Fibroblast of villous mesenchyme (primary cell): ENCODE results near the gene ITM2C. TPM values are rescaled to one million over a fixed set of nuclear protein-coding genes. Genes with fewer than 3 reads are reported as not detected.

Source experiments
- DNase-seq: peaks from one replicate; pipeline ENCODE4 v3.0.0-alpha.2; 2010; ENCODE audit warnings: low read depth
- H3K4me3 ChIP-seq: 2 replicates; pipeline ENCODE4 v1.5.1; 2011; ENCODE audit warnings: low read depth, mild to moderate bottlenecking, low read length
- total RNA-seq: library from RNA; depleted of rRNA; stranded (reverse); fragments of >200 nt; gene quantifications from 2 replicates; pipeline ENCODE4 v1.2.3, GENCODE V29; 2012
- TF ChIP-seq, protein P1 (sequence below): IDR thresholded peaks from 2 replicates; pipeline ENCODE4 v1.5.1; 2012; ENCODE audit warnings: low read depth, mild to moderate bottlenecking, low read length; ENCODE audit not compliant: insufficient read depth

The ITM2C gene
- total RNA-seq, 1 donor: 37.1 TPM

DNA sequence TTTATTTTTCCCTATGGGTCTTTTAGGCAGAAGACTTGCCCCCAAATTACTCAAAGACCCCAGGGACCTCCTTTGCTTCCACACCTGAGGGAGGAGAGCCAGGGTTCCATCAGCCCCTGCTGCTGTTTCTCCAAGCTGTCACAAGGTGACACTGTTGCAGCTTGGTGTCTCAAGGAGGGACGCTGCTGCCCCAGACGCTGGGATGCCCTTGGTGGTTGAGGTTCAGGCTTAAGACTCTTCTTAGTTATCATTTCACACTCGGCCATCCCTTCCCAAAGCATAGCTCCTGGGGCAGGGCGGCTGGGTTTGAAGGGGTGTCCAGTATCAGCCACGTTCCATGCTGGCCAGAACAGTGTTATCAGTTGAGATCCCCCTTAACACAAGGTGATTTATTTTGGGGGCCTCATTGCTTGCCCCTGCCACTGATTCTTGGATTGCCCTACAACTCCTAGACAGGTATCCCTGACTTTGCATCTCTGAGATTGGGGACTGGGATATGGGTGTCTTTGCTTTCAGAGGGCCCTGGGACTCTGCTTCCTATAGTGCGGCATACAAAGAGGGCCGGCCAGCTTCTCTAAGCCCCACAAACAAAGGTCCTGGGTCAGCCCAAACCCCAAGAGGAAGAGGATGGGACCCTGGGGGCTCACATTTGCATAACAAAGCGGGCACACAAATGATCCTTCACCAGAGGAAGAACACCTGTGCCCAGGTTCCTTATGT is 37.6 kb downstream of the ITM2C start:
- H3K4me3 ChIP-seq: no peak overlapping the region
- DNase-seq: peak; percentile 64
- TF ChIP-seq, protein P1, sequence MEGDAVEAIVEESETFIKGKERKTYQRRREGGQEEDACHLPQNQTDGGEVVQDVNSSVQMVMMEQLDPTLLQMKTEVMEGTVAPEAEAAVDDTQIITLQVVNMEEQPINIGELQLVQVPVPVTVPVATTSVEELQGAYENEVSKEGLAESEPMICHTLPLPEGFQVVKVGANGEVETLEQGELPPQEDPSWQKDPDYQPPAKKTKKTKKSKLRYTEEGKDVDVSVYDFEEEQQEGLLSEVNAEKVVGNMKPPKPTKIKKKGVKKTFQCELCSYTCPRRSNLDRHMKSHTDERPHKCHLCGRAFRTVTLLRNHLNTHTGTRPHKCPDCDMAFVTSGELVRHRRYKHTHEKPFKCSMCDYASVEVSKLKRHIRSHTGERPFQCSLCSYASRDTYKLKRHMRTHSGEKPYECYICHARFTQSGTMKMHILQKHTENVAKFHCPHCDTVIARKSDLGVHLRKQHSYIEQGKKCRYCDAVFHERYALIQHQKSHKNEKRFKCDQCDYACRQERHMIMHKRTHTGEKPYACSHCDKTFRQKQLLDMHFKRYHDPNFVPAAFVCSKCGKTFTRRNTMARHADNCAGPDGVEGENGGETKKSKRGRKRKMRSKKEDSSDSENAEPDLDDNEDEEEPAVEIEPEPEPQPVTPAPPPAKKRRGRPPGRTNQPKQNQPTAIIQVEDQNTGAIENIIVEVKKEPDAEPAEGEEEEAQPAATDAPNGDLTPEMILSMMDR: peak; percentile 86

DNA sequence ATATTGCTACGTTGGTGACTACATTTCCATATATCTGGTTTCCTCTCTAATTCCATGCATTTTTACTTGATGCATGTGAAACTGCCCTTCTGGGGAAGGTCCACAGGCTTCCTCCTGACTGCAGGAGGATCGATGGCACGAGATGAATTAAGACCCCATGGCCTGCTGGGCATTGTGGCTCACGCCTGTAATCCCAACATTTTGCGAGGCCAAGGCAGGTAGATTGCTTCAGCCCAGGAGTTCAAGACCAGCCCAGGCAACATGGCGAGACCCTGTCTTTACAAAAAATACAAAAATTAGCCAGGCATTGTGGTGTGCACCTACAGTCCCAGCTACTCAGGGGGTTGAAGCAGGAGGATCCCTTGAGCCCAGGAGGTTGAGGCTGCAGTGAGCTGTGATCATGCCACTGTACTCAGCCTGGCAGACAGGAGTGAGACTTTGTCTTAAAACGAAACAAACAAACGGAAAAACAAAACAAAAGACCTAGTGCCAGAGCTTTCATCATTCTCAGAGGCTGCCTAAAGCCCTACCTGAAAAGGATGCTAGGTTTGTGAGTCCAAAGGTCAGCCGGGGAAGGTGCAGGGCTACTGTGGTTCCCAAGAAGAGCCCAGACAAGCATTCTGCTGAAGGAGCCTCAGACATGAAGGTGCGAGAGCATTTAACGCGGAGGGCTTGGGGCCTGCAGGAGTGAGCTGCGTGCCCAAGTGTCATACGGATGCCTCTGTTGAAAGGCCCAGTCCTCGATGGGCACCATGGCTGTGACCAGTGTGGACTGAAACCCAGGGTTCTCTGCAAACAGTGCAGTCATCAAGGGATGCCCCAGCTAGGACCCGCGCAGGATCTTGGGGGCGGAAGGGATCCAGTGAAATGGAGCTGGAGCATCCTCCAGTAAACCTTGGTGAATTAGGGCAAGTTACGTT is 38.7 kb downstream of the ITM2C start:
- no peak for DNase-seq
- no peak overlapping the region for H3K4me3 ChIP-seq
- TF ChIP-seq, protein P1: no peak

DNA sequence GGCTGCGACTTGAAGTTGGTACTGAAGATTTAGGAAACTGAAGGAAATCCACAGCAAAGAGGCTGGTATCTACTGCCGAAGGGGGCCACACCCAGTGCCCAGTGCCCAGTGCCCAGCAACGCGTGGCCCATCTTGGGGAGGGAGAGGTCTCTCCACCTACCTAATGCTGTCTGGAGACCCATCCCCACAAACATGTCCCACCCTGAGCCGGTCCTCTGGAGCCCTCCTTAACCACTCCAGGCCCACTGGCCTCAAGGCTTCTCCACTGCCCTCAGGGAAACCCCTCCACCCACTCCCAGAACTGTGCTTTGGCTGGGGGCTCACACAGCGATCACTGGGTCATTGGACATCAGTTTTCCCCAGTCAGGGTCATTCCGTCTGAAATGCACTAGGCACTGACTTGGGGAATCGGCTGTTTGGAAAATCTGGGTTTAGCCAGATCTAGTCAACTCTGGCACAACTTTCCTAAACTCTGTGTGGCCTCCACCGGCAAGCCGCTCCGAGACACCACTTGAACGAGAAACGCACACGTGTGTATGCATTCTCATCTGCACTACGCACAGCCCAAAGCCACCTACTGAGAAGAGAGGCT is 40.2 kb downstream of the ITM2C start:
- DNase-seq: no peak
- TF ChIP-seq, protein P1: no peak
- H3K4me3 ChIP-seq: no peak overlapping the region

DNA sequence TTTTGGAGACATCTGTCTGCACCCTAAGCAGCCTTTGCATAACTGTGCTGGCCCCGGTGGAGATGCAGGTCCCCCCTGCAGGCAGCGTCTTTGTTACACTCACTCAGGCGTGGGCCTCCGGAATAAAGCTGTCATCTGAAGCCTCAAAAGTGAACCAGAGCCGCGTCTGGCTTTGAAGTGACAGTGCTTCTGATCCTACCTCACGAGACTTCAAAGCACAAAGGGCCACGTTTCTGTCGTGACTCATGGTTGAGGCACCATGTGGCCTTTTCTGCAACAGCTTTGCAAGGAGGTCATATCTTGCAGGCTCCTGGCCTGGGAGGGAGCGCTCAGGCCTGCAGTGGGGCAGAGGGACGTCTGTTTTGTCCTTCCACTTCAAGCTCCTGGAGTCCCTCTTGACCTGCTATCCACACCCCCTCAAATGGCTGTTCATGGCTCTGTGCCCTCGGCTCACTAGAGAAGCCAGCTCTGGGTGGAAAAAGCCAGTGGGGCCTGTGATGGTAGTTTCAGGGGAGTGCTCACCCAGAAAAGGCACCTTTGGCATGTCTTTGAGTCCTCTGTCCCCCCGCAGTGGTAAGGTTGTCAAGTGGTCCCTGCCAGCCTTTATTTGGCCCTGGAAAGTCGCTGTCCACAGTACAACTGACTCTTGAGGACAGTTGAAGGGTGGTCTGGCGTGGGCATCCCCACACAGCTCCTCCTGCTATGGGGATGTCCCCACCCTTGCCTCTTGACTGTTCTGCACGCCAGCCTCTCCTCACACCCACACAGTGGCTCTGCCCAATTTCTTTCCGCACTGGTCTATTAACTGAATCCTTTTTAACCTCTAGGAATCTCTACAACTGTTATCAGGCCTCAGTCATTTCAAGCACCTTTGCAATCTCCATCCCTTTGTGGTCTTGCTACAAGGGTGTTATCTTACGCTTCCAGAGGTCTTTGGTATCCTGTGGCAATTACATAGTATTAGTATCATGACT is 41.0 kb downstream of the ITM2C start:
- no peak overlapping the region for H3K4me3 ChIP-seq
- DNase-seq: peak; percentile 27
- TF ChIP-seq, protein P1: no peak

DNA sequence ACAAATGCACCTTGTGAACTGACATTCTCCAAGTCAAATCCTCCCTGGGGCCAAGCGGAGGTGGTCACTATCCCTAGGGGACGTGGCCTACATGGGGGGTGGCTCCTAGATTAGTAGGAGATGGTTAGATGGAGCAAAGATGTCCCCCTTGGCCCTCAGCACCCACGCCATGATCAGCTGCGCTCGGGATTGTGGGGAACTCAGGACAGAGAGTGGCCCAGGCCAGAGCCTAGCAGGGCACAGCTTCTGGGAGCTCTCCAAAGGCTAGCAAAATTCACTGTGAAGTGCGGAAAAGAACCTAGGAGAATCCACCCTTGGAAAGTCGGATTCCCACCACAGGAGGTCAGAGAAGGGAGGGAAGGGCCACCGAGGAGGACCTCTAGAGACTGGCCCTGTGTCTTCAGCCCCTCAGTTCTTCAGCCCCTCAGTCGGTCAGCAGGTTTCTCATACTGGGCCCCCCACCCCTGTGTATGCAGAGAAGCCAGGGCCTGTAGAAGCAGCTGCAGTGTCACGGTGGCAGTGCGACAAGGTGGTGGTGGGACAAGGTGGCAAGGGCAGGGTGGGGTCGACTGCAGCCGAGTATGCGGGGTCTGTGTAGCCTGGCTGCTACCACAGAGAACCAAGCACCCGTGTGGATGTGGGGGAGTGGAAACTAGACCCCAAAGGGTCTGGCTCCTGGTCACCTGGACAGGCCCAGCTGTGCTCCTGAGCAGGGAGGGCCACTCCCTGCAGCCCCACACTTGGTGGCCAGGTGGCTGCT is 41.9 kb downstream of the ITM2C start:
- no peak overlapping the region for H3K4me3 ChIP-seq
- DNase-seq: no peak
- TF ChIP-seq, protein P1: no peak
